Gastroesophageal sphincter (tissue), 4 donors: ENCODE data around the gene PKIG. TPM values are rescaled to one million over a fixed set of nuclear protein-coding genes. Genes with fewer than 3 reads are reported as not detected.

Experiments used
- ATAC-seq: fragments of 150-250 bp; one replicate; pipeline ENCODE4 v1.9.1; 2016; ENCODE audit warnings: mild to moderate bottlenecking, moderate library complexity
- H3K27ac ChIP-seq, 4 donors: fragments of 200-600 bp; sonication (generic) in 3 of 4; 1 replicate in 3 of 4; 2 replicates in 1 of 4; pipeline ENCODE4 v1.5.1; 2016 to 2019
- H3K27me3 ChIP-seq: fragments of 200-600 bp; sonication (generic); one replicate; pipeline ENCODE4 v1.5.1; 2019
- H3K36me3 ChIP-seq, 2 donors: fragments of 200-600 bp; sonication (generic); one replicate each; pipeline ENCODE4 v1.5.1; 2019; ENCODE audit warnings: control low read depth in 1 of 2
- H3K4me1 ChIP-seq, 3 donors: fragments of 200-600 bp; sonication (generic); 1 replicate in 2 of 3; 2 replicates in 1 of 3; pipeline ENCODE4 v1.5.1; 2016 to 2019; ENCODE audit warnings: control low read depth in 2 of 3
- H3K4me3 ChIP-seq, 2 donors: fragments of 200-600 bp; sonication (generic); one replicate each; pipeline ENCODE4 v1.5.1; 2019; ENCODE audit warnings: mild to moderate bottlenecking in 1 of 2, moderate library complexity in 1 of 2
- H3K9me3 ChIP-seq, 3 donors: fragments of 200-600 bp; sonication (generic); one replicate each; pipeline ENCODE4 v1.5.1; 2017 to 2019; ENCODE audit warnings: control low read depth in 2 of 3
- CTCF ChIP-seq, 4 experiments: fragments of 200-600 bp in 2 of 4; fragments of 450-650 bp in 2 of 4; sonication (generic) in 1 of 4; IDR thresholded peaks; one replicate each; pipeline ENCODE4 v1.5.1; 2017 to 2019; ENCODE audit warnings: antibody characterized with exemption in 4 of 4, mild to moderate bottlenecking in 2 of 4, moderate library complexity in 2 of 4
- EP300 ChIP-seq: sonication (generic); formaldehyde crosslinking; IDR thresholded peaks from one replicate; pipeline ENCODE4 v1.6.1; 2017; ENCODE audit warnings: antibody characterized with exemption, mild to moderate bottlenecking
- POLR2A ChIP-seq, 2 donors: fragments of 450-650 bp; IDR thresholded peaks; one replicate each; pipeline ENCODE4 v1.6.1; 2017; ENCODE audit warnings: antibody characterized with exemption in 2 of 2, mild to moderate bottlenecking in 2 of 2, moderate library complexity in 1 of 2
- POLR2AphosphoS5 ChIP-seq: sonication (generic); formaldehyde crosslinking; IDR thresholded peaks from one replicate; pipeline ENCODE4 v1.6.1; 2017; ENCODE audit warnings: antibody characterized with exemption
- WGBS, 2 donors: methylation state at CpG; one replicate each; pipeline ENCODE4 v1.1.5; 2018; ENCODE audit warnings: low coverage in 1 of 2; 5-methylcytosine and 5-hydroxymethylcytosine counted together
- total RNA-seq, 4 donors: library from RNA; depleted of rRNA; stranded (reverse); fragments of >200 nt; gene quantifications; one replicate each; pipeline ENCODE4 v1.1.0, GENCODE V29; 2016

The PKIG gene
- total RNA-seq, 4 donors from 2014 or later = 241 to 418 (median 291) TPM

DNA sequence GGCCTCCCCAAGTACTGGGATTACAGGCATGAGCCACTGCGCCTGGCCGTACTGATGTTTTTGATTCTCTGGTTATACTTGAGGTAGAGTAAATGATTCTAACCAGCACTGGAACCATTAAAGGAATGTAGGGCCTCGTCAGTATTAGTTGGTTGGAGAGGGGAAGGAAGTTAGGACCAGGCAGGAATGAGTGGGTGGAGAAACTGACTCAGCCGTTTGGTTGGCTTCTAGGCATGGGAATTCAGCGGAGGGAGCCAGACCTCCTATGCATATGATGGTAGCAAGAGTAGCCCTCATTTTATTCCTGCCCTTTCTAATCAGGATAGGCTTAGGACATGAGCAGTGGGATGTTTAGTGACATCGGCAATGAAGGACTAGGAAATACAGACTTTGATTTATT lies 41.5 kb upstream of the PKIG start:
- no peaks in the 10 kb centered on the region for H3K36me3 ChIP-seq
- 55 to 56% methylated on average over 6 of the region's 6 CpGs for WGBS, 2 donors
- H3K27ac ChIP-seq = peak overlapping the region; percentile 79 to 92 (median 86)
- H3K4me3 ChIP-seq = no peak overlapping the region
- TF ChIP-seq POLR2AphosphoS5 (no peak), POLR2A (IDR thresholded peaks at IDR 0.05) (no peak), EP300 (no peak), CTCF (IDR thresholded peaks at IDR 0.05) (no peak)
- no peaks in the 10 kb centered on the region for H3K27me3 ChIP-seq
- no peak for ATAC-seq
- H3K4me1 ChIP-seq = peaks cover 0 to 84% (median 18%) of the 10 kb centered on the region in 3 donors
- H3K9me3 ChIP-seq = no peaks in the 10 kb centered on the region

DNA sequence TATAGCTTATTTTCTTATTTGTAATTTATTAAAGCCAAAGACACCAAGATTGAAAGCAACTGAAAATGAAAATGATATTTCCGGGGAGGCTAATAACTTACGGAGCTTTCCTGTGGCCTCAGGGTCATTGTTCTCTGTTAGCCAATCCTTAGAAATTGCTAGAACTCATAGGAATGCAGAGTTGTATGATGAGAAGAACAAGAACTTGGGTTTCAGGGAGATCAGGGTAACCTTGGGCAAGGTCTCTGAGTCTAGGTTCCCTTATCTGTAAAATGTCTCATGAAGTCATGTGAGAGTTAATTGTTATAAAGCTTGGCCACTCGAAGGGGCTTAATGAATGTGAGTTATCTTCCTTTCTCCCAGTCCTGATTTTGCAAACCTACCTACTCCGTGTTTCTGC lies 40.4 kb upstream of the PKIG start:
- no peaks in the 10 kb centered on the region for H3K36me3 ChIP-seq
- H3K4me3 ChIP-seq = no peak overlapping the region
- no peaks in the 10 kb centered on the region for H3K27me3 ChIP-seq
- H3K9me3 ChIP-seq = no peaks in the 10 kb centered on the region
- peak overlapping the region; percentile 81 to 92 (median 86) for H3K27ac ChIP-seq
- peaks cover 0 to 83% (median 18%) of the 10 kb centered on the region in 3 donors for H3K4me1 ChIP-seq
- no peak for ATAC-seq
- TF ChIP-seq EP300 = no peak
- no peak for TF ChIP-seq CTCF (IDR thresholded peaks at IDR 0.05)
- TF ChIP-seq POLR2AphosphoS5 = no peak
- TF ChIP-seq POLR2A (IDR thresholded peaks at IDR 0.05) = no peak
- 29 to 38% methylated on average over 4 of the region's 4 CpGs for WGBS, 2 donors

- Histone ChIP-seq H3K9me3 (no peaks in the 10 kb centered on the region), H3K4me3 (no peak overlapping the region), H3K36me3 (no peaks in the 10 kb centered on the region), H3K4me1 (peaks cover 2 to 82% (median 20%) of the 10 kb centered on the region in 3 donors), H3K27me3 (no peaks in the 10 kb centered on the region), H3K27ac (peak overlapping the region; percentile 74 to 92 (median 86))
- ATAC-seq = no peak
- TF ChIP-seq EP300 (no peak), POLR2A (IDR thresholded peaks at IDR 0.05) (no peak), CTCF (IDR thresholded peaks at IDR 0.05) (no peak), POLR2AphosphoS5 (no peak)
- 29 to 70% methylated on average over 1 of the region's 1 CpG for WGBS, 2 donors
Measured at GRCh38 chr20:44542890-44543289, 39.5 kb upstream of the PKIG start.

- no peak for ATAC-seq
Measured at GRCh38 chr20:44543358-44543757, 39.0 kb upstream of the PKIG start.

More at GRCh38 chr20:44543358-44543757, 39.0 kb upstream of the PKIG start:
- H3K4me1 ChIP-seq = peaks cover 7 to 82% (median 23%) of the 10 kb centered on the region in 3 donors
- H3K27ac ChIP-seq = peak overlapping the region; percentile 18 to 92 (median 76)
- no peaks in the 10 kb centered on the region for H3K9me3 ChIP-seq
- no peaks in the 10 kb centered on the region for H3K27me3 ChIP-seq
- TF ChIP-seq POLR2AphosphoS5 (no peak), EP300 (no peak), CTCF (IDR thresholded peaks at IDR 0.05) (no peak), POLR2A (IDR thresholded peaks at IDR 0.05) (no peak)
- no peak overlapping the region for H3K4me3 ChIP-seq
- no peaks in the 10 kb centered on the region for H3K36me3 ChIP-seq
- 21 to 54% methylated on average over 2 to 3 of the region's 3 CpGs for WGBS, 2 donors
